ENCODE results near the gene ZBTB37. TPM values are rescaled to one million over a fixed set of nuclear protein-coding genes. Genes with fewer than 3 reads are reported as not detected.

Gene ZBTB37
- total RNA-seq, 2 experiments from 2014 or later, result 15.1 to 16.0 TPM

GRCh38 chr1:173934440-173934839 lies 66.3 kb downstream of the ZBTB37 start:
- Histone ChIP-seq H3K9me3 (ENCODE audit: control insufficient read depth in 1 of 2, insufficient read depth in 1 of 2, low read length in 2 of 2) (no peaks in the 10 kb centered on the region), H3K4me3 (ENCODE audit: low read length) (no peak overlapping the region), H3K27ac (ENCODE audit: low read depth in 1 of 2, low read length in 2 of 2) (no peak overlapping the region), H3K27me3 (ENCODE audit: control insufficient read depth in 1 of 2, insufficient read depth in 2 of 2, low read length in 2 of 2) (no peaks in the 10 kb centered on the region), H3K4me1 (ENCODE audit: insufficient read depth, low read length) (no peaks in the 10 kb centered on the region), H3K36me3 (ENCODE audit: insufficient read depth, low read length) (peaks cover 44% of the 10 kb centered on the region)
- Mint-ChIP-seq H3K4me3 (no peak overlapping the region), H3K27me3 (no peaks in the 10 kb centered on the region), H3K27ac (peak overlapping the region; percentile 27), H3K4me1 (ENCODE audit: low read depth) (no peaks in the 10 kb centered on the region), H3K36me3 (ENCODE audit: low read depth) (peaks cover 70% of the 10 kb centered on the region), H3K9me3 (no peaks in the 10 kb centered on the region)
- intact Hi-C loops (cut with DNase I, micrococcal nuclease), result no loop called here
- DNase-seq (no peak), ATAC-seq (ENCODE audit: poor library complexity) (no peak)
- ChIA-PET CTCF (interaction anchor here (1.3 kb wide), 1 partner anchor 505 kb away, joined by 4 read pairs; no protein-coding TSS in a partner anchor), POLR2A (no interaction called here)
- TF ChIP-seq CTCF (IDR thresholded peaks at IDR 0.05), result no peak

- Histone ChIP-seq H3K4me3 (ENCODE audit: low read length) (no peak overlapping the region), H3K27ac (ENCODE audit: low read depth in 1 of 2, low read length in 2 of 2) (no peak overlapping the region), H3K36me3 (ENCODE audit: insufficient read depth, low read length) (peaks cover 62% of the 10 kb centered on the region), H3K4me1 (ENCODE audit: insufficient read depth, low read length) (no peaks in the 10 kb centered on the region), H3K27me3 (ENCODE audit: control insufficient read depth in 1 of 2, insufficient read depth in 2 of 2, low read length in 2 of 2) (no peaks in the 10 kb centered on the region), H3K9me3 (ENCODE audit: control insufficient read depth in 1 of 2, insufficient read depth in 1 of 2, low read length in 2 of 2) (no peaks in the 10 kb centered on the region)
- ChIA-PET CTCF (no interaction called here), POLR2A (no interaction called here)
- ATAC-seq (ENCODE audit: poor library complexity) (no peak), DNase-seq (no peak)
- Mint-ChIP-seq H3K27ac (no peak overlapping the region), H3K9me3 (no peaks in the 10 kb centered on the region), H3K27me3 (no peaks in the 10 kb centered on the region), H3K36me3 (ENCODE audit: low read depth) (peaks cover 85% of the 10 kb centered on the region), H3K4me3 (no peak overlapping the region), H3K4me1 (ENCODE audit: low read depth) (no peaks in the 10 kb centered on the region)
- intact Hi-C loops (cut with DNase I, micrococcal nuclease), result no loop called here
- no peak for TF ChIP-seq CTCF (IDR thresholded peaks at IDR 0.05)
These were observed 68.9 kb downstream of the ZBTB37 start for GRCh38 chr1:173937062-173937461.

GRCh38 chr1:173946380-173946921 lies 78.3 kb downstream of the ZBTB37 start:
- no peak overlapping the region for H3K4me3 Mint-ChIP-seq
- H3K36me3 Mint-ChIP-seq (ENCODE audit: low read depth), result peaks cover 87% of the 10 kb centered on the region
- H3K9me3 Mint-ChIP-seq, result no peaks in the 10 kb centered on the region
- no peaks in the 10 kb centered on the region for H3K4me1 ChIP-seq (ENCODE audit: insufficient read depth, low read length)
- CTCF ChIA-PET, result interaction anchor here (1.2 kb wide), 1 partner anchor 23 kb away, joined by 4 read pairs; no protein-coding TSS in a partner anchor
- no peaks in the 10 kb centered on the region for H3K27me3 ChIP-seq (ENCODE audit: control insufficient read depth in 1 of 2, insufficient read depth in 2 of 2, low read length in 2 of 2)
- no peak overlapping the region for H3K27ac ChIP-seq (ENCODE audit: low read depth in 1 of 2, low read length in 2 of 2)
- peaks cover 87% of the 10 kb centered on the region for H3K36me3 ChIP-seq (ENCODE audit: insufficient read depth, low read length)
- no peak overlapping the region for H3K4me3 ChIP-seq (ENCODE audit: low read length)
- ATAC-seq (ENCODE audit: poor library complexity) (no peak), DNase-seq (no peak)
- no peak for TF ChIP-seq CTCF (IDR thresholded peaks at IDR 0.05)
- H3K4me1 Mint-ChIP-seq (ENCODE audit: low read depth), result no peaks in the 10 kb centered on the region
- POLR2A ChIA-PET, result interaction anchor here (0.7 kb wide), 1 partner anchor 199 kb away, joined by 3 read pairs; no protein-coding TSS in a partner anchor
- no peaks in the 10 kb centered on the region for H3K27me3 Mint-ChIP-seq
- intact Hi-C loops (cut with DNase I, micrococcal nuclease), result loop anchor here in 1 of 2 experiments (10.0 kb wide), 1 partner anchor 522 kb away; no protein-coding TSS in a partner anchor
- no peaks in the 10 kb centered on the region for H3K9me3 ChIP-seq (ENCODE audit: control insufficient read depth in 1 of 2, insufficient read depth in 1 of 2, low read length in 2 of 2)
- peak overlapping the region; percentile 53 for H3K27ac Mint-ChIP-seq
